ENCODE measurements around the gene PELI1.

The PELI1 gene

DNA sequence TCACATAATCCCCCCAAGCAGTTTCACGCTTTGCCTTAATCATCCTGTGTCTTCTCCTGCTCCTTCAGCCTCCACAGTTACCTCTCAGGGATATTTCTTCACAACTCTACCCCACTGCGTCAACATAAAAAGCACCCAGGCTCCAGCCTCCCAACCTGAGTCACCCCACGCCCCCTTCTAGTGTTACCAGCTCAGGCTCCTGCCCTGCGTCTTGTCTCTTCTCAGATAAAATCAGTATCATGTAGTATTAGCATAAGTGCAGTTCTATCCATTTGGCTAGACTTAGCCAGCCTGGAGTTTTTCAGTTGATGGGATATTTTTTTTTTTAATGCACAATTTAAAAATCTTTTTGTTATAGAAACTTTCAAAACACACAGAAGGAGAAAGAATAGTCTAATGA lies 9.6 kb upstream of the PELI1 start:
- DNase-seq = no peak

DNA sequence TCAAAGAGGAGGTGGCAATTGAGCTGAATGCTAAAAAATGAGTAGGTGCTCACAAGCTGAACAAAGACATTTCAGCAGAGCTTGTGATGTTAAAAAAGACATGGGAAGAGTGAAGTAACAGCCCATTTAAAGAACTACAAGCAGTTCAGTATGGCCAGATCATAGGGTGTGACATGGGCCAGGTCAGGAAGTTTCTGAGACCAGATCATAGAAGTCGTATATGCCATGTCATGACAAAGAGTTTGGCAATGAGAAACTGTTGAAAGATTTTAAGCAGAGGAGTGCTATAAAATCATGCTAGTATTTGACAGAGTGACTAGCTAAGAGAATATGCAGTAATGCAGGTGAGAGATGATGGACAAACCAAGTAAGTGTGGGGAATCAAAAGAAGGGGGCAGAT lies 7.3 kb upstream of the PELI1 start:
- no peak for DNase-seq

DNA sequence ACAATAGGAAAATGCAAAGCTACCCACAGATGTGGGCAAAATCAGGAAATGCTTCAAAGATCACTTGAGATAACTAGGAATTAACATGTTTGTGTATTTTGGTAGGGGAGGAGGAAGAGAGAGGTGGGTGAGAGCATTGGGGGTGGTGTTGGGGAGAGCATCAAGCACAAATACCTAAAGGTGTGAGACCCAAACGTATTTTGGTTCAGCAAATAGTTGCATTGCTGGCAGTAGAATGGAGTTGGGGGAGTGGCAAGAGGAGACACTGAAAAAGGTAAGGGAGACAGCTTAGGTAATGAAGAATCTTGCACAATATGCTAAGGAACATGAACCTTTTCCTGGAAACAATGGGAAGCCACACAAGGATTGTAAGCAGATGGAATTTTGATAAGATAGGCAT lies 1.5 kb upstream of the PELI1 start:
- no peak for DNase-seq

DNA sequence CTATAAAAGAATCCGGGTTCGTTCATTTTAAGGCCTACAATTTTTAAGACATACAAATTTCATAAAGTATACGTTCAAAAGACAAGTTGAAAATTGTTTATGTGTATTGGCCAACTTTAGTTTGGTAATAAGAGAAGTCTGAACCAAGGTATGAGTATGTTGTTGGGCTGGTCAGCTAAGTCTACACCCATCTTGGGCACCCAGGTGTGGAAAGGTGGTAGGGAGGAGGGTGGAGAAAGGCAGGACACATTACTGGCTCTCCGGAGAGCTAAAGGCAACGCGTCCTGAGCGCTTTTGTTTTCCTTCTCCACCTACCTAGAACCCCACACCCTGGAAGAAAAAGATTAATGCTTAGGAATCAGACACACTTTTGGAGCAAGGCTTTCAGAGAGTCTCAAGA lies 899 bp upstream of the PELI1 start:
- DNase-seq = no peak

DNA sequence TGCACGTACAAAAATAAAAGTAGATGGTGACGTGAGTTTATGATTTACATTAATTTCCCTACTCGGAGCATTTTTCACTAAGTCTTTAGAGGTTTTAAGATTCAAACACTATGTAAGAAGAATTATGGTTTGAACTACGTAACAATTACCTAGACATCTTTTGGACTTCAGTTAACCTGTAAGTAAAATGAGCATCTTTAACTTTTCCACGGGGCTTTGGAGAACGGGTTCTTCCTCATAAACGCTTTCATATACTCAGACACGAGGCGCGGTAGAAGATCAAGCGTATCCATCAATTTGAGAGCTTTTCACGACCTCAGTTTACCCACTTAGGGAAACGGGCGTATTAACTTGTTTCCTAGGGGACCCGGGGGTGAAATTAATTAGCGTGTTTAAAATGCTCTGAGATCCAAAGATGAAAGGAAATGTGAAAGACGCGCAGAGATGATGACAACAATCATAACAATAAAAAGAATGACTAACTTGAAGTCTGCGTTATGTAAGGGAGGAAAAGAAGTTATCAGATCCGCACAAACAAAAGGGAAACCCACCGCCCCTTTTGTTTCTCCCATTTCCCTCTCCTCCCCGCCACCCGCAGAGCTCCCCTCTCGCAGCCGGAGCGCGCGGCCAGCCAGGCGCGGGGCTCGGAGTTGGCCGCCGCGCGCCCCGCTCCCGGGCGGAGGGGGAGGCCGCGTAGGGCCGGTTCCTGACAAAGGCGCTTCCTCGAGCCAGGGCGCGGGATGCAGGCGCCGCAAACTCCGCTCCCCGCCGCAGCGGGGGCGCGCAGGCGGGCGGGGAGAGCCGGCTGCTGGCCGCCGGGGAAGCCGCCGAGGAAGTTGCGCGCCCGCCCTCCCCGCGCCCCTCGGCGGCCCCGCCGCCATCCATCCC lies 807 bp downstream of the PELI1 start:
- DNase-seq = peak in 1 of 2 donors; percentile 24

DNA sequence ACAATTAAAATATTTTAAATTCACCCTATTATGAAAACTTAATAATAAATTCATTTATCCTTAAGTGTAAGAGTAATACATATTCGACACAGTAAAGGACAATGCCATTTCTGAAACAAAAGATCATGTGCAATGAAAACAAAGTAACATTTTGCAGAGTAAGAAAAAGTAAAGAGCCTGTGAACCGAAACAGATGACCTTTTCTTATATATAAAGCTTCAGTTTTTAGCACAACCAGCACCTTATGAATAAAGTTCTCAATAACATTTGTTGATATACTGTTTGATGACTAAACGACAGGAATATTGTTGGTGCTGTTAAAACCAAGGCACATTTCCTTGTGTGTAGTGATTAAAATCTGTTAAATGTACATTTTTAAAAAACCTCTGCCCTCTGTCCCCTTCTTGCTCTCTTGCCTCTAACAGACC lies 1.5 kb downstream of the PELI1 start:
- DNase-seq = no peak

DNA sequence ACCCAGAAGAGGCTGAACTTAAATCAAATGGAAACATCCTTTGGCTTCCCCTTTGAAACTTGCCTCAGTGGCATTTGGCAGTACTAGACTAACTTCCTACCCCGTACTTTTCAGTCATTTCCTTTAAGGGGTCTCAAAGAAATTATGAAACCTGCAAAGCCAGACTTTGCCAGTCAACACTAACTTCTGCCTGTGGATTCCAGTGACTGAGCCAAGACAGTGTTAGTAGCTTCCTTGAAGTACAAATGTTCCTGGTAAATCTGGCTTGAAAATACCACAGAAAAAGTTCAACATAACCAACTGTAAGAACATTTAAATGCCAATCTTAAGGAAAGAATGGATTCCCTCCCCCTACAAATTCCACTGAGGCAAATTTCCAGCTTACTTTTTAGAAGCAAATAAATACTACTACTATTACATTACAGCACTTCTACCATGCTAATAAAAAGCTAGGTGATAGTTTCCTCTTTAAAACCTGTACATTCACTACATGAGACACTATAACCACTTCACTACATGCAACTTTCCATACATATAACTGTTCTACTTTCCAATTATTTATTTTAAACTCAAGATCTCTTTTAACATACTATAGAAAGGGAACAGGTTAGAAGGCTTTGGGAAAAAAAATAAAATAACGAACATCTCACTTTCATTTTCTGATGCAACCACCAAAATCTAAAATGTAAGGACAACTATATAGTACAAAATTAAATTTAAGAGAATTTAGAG lies 2.4 kb downstream of the PELI1 start:
- DNase-seq = no peak

DNA sequence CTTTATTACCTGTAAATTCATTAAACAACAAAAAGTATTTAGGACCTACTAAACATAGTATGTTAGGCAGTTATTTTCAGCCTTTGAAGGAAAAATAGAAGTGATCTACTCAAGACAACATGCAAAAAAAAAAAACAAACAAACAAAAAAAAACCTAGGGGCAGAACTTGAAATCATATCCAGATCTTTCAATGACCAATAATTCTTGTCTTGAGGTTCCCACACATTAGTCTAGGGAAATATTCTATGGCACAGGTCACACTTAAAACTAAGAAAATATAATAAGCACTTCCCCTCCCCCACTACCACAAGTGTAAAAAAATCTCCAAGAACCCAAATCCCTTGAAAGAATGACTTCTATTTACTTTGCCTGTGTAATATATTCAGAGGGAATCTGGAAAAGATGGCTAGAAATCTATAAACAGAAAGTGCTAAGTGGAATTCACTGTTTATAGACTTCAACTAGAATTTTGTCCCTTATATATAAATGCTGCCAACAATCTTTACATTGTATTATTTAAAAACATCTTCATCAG lies 3.5 kb downstream of the PELI1 start:
- no peak for DNase-seq

DNA sequence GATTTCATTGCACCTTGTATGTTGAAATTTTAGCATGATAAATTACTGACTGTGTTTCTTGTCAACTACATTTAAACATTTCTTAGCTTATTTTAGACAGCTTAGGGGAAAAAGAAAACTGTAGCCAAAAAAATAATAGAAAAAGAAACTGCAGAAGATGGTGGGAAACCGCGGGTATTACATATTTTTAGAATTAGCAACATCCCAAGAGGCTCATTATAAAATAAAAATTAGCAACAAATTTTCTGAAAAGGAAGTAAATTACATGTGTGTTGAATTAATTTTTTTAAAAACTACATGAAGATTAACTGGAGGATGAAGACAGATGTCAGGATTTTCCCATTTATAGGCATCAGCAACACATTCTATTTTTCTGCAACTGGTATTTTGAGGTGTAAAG lies 4.3 kb downstream of the PELI1 start:
- no peak for DNase-seq

DNA sequence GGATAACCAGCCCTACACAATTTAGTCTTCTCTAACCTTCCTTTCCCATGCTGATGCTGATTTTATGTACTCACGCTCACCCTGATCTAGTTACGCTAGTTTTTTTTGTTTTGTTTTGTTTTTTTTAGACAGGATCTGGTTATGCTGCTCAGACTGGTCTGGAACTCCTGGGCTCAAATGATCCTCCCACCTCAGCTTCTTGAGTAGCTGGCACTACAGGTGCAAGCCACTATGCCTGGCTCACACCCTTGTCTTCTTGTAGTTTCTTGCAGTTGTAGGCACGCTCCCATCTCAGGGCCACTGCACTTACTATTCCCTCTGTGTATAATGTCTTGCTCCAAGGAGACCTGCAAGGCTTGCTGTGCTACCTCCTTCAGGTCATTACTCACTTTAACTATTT lies 6.2 kb downstream of the PELI1 start:
- no peak for DNase-seq

DNA sequence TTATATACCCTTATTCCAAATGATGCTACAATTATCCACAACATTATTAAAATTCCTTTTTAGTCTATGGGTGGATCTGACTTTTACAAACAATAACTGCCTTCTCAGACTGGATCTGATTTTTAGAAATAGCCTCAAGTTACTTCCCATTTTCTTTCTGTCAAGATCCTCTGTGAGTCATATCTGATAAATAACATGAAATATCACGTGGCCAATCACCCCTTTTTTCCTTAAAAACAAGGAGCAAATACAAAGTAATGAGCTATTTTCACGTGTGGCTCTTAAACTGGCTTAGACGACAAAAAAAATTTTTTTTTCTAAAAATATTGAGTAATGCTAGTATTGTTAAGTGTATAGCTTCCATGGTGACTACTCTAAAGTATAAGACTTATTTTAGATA lies 6.7 kb downstream of the PELI1 start:
- no peak for DNase-seq

DNA sequence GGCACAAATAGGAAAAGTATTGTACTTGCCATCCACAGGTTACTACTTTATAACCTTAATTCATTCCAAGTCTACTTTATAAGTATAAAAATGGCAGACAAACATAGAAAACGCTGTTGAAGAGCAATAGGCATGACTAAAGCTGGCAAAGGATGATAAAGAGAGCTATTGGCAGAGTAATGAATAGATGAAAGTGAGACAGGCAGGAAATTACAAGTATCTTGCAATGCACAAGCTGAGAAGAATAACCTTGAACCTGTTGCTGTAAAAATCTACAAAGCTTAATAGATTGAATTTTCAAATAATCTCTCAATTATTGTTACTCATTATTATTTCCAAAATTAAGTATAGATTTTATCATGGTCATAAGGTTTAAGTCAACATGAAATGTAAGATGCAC lies 8.8 kb downstream of the PELI1 start:
- DNase-seq = no peak

DNA sequence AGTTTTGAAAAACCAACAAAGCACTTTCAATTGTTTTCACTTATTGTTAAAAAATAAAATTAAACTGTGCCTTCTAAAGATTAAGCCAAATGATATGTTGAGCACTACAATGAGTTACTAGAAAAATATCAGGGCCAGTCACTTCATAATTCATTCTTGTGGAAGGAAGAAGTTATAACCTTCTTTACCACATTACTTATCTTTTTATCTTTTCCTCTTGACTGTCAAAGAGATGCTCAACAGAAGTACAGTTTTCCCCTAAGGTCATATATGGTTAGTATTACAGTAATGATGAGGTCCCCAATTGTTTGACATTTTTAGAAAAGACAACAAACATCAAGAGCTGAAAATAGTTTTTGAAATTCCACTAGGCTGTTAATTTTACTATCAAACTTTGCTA lies 9.4 kb downstream of the PELI1 start:
- no peak for DNase-seq

DNA sequence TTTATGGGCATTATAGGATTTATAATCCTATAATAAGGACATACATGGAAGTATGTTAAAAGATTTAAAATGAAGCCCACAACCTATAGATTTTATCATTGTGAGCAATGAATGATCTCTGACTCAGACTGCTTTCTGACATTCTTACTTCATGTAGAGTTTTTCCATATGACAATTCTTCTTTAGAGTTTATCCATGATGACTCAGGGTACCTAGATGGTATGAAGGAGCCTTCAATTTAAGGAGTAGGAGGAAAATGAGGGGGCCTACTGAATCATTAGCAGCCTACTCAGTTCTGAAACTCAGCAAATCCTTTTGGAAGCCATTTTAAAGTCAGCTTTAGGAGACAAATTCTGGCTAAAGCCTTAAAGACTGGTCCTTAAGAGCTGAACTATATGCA lies 10.4 kb downstream of the PELI1 start:
- DNase-seq = no peak

DNA sequence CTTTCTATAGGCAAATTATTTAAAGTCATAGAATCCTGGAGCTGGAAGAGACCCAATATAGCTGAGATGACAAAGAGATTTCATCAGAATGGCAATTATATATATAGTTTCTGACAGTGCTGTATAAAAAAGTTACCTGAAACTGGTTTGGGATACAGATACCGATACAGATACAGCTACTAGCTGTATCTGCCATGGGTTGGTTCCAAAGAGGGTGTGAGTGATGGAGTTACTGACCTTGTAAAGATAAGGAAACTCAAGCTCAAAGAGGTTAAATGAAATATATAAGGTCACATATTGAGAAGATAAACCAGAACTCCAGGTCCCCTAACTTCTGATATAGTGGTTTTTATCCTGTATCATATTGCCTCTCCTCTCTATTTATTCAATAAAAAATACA lies 10.9 kb downstream of the PELI1 start:
- DNase-seq = no peak

DNA sequence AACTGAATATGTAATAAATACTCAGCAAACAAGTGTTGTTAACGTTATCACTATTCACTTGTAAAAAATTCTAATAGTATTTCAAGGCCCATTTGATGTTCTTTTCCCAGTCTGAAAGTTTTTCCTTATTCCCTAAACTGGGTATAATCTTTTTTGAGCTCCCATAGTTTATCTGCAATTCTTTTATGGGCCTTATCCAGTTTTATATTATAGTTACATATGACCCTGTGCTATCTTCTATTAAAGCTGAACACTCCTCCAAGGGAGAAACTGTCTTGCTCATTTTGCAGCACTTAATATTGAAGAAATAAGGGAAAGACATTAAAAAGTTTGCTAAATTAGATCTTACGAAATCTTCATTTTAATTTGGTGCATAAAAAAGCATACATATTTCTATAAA lies 13.9 kb downstream of the PELI1 start:
- no peak for DNase-seq

DNA sequence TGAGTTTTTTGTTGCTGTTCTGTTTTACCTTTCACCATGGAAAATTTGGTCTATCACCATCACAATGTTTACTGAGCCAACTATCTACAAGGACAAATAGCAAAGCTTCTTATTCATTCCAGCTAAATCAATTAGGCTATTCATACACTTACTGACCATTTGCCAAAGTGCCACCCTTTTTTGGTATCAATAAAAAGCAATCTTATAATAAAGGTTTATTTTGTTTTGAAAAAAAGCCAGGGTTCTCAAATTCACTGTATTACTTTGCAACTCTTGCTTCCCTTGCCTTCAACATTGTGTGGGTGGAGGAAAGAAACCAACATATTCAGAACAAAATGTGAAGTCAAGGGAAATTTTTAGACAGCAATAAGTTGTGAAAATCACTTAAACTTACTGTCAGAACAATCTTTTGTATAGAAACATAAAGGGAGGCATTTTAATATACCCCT lies 15.3 kb downstream of the PELI1 start:
- no peak for DNase-seq

DNA sequence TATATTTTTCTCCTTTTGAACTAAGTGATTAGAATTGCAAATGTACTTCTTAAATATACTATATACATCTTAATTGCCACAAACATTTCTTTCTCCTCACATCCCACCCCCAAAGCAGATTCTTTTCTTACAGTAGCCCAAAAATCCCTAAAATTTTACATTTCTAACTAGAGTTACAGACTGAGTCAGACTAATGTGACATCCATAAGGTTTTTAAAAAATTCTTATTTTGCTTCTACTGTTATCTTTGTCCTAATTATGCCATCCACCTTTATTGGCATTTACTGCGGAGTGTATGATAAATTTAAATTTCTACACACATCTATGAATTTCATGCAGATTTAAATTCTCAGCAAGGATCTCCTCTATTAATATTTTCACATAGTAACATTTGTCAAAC lies 15.8 kb downstream of the PELI1 start:
- no peak for DNase-seq

DNA sequence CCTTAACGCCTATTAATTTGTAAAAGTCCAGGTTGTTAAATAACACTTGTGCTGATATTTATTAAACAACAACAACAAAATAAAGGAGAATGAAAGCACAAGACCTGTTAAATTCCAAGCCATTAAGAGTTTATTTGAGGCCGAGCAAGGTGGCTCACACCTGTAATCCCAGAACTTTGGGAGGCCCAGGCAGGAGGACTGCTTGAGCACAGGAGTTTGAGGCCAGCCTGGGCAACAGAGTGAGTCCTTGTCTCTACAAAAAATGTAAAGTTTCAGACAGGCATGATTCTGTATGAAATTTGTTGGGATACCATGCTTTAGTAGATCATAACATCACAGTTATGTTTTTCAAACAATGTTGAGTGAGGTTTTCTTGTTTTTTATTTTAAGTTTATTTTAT lies 17.1 kb downstream of the PELI1 start:
- DNase-seq = no peak

DNA sequence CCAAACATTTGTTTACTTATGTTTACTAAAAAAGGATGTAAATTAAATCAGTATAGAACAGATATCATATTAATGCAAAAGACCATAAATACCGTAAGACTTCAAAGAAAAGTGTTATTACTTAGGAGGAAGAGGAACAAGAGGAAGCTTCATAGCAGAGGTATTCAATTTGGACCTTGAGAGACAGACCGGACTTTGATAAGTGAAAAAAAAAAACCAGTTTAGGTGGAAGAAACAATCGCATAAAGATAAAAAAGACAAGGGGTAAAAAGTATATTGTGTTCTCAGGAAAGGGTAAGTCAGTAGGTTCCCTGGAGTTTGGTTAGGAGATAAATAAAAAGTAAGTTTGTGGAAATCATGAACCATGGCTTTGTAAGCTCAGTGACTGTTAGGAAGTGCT lies 17.6 kb downstream of the PELI1 start:
- DNase-seq = no peak

DNA sequence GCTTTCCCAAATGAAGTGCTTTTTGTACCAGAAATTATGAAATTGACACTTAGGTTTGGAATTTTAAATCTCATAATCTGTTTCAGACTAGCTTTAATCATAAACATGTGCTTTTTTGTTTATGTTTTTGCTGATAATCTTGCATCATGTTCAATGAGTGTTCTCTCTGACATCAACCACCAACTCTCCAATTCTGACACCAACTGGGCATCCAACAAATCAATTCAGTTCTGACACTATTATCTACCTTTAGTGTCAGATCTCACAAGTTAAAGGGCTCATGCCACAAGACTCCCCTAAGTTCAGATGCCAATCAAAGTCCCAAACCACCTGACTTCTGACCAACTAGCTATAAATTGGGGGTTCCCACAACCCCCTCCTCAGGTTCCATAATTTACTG lies 19.6 kb downstream of the PELI1 start:
- DNase-seq = no peak

DNA sequence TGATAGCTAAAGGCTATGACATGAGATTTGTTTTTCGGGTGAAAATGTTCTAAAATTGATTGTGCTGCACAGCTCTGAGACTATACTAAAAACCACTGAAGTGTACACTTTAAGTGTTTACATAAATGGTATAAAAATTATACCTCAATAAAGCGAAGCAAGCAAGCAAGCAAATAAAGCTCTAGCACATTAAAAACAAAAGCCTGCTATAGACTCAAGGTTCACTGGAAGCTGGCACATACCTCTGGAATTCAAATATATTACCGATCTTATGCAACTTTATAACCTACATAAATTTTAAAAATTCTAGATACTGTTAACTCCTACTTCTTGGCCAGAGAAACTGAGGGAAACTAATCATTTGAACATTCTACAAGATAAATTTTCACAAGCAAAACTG lies 20.1 kb downstream of the PELI1 start:
- DNase-seq = no peak

DNA sequence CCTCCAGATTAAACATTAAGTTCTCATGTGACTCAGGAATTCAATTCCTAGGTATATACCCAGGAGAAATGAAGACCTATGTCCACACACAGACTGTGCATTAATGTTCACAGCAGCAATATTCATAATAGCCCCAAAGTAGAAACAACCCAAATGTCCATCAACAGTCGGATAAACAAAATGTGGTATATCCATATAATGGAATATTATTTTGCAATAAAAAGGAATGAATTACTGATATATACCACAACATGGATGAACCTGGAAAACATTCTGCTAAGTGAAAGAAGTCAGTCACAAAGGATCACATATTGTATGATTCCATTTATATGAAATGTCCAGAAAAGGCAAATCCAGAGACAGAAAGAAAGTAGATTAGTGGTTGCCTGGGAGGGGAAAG lies 20.5 kb downstream of the PELI1 start:
- no peak for DNase-seq

DNA sequence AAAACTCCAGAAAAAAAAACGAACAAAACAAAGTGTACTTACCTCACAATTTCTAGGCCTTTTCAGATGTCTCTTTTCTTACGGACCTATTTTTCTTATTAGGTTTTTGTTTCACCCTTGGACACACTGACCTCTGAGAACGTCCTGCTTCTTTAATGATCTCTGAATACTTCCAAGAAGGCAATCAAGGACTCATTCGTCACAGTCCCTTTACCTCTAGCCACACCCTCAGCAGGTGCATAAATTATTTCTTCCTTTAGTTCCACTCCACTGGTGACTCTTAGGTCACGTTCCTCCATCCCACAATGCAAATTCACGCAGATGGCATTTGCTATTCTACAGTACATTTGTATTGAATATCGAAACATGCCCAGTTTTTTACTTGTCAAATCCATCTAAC lies 21.9 kb downstream of the PELI1 start:
- DNase-seq = no peak
